HG02798 (cell line): Measurements from ENCODE around the gene ZNRF4.

Experiments used
- ATAC-seq: cut with Tn5 transposase; IDR thresholded peaks from one replicate; pipeline ENCODE4 v1.9.1; 2021; ENCODE audit warnings: mild to moderate bottlenecking; ENCODE audit not compliant: unreplicated experiment, poor library complexity

ZNRF4 gene

GRCh38 chr19:5439452-5439851 lies 15.8 kb upstream of the ZNRF4 start:
- no peak for ATAC-seq

GRCh38 chr19:5440299-5440698 lies 14.9 kb upstream of the ZNRF4 start:
- no peak for ATAC-seq

DNA sequence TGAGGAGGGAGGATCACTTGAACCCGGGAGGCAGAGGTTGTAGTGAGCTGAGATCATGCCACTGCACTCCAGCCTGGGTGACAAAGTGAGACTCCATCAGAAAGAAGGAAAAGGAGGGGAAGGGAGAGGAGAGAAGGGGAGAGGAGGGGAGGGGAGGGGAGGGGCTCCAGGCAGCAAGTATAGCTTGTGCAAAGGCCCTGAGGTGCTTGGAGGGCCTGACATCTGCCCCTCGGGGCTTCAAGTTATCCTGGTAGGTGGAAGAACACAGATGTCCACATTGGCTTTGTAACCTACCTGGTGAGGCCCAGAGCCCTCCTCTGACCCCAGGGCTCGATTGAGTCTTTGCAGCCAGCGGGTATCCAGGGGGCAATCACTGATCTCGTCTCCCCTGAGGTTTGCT lies 11.5 kb upstream of the ZNRF4 start:
- no peak for ATAC-seq

DNA sequence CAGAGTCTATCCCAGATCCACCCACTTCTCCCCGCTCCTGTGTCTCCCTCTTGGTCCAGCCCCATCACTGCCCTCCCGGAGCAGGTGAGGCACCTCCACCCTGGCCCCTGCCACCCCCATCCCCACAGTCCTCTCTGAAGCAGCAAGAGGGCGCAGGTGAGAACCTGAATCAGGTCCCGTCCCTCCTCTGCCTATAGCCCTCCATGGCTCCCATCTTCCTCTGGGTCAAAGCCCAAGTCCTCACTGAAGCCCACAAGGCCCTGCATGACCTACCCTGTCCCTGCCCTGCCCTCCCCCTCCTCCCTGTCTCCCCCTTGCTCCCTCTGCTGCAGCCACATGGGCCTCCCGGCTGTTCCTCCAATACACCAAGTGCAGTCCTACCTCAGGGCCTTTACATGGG lies 10.8 kb upstream of the ZNRF4 start:
- no peak for ATAC-seq

GRCh38 chr19:5445071-5445470 lies 10.1 kb upstream of the ZNRF4 start:
- ATAC-seq, result no peak

DNA sequence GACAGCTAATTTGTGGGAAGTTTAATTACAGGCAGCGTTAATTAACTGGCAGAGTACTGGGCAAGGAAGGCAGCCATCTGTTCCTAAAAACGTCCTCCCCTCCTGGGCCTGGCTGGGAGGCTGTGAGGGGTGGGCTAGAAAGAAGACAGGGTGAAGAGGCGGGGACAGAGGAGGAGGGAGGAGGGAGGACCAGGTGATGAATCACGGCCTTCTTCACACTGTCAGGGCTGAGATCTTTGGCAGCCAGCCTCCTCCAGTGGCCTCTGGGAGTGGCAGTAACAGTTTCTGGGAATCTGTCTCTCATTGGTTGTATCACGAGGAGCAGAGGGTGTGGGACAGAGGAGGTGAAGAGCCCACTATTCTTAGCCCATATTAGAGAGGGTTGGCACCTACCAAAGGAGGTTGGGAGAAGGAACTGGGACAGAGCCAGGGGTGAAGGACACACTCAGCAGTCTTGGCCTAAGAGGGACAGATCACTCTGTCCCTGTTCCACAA lies 9.6 kb upstream of the ZNRF4 start:
- no peak for ATAC-seq

DNA sequence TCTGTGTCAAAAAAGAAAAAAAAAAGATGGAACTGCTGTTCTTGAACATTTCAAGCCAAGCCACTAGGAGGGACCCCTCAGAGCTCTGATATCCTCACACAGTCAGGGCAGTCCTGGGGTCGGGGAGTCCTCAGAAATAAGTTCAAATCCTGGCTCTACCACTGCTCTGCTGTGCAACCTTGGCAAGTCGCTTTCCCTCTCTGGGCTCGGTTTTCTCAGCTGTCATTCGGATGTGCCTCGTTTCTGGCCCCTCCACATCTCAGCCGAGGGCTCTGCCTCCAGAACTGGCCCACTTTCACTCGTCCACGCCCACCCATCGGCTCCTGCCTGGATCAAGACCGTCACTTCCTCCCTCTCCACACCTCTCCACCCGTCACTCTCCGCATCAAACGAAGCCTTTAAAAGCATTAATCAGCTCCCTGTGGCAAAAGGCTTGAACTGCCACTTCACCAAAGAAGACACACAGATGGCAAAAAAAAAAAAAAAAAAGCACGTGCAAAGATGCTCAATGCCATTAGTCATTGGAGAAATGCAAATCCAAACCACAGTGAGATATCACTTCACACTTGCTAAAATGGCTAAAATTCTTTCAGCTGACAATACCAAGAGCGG lies 7.4 kb upstream of the ZNRF4 start:
- no peak for ATAC-seq

DNA sequence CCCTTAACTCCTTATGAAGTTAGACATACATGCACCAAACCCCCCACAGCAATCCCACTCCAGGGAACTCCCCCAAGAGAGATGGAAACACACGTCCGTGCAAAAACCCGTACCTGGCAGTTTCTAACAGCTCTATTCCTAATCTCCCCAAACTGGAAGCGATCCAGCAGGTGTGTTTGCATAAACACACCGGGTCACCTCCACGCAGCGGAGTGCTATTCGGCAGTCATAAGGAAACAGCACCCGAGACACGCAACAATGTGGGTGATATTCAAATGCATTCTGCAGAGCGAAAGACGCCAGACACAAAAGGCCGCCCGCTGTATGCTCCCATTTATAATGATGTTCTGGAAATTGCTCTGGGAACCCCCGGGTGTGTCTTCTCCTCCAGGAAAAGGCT lies 6.8 kb upstream of the ZNRF4 start:
- ATAC-seq, result no peak

DNA sequence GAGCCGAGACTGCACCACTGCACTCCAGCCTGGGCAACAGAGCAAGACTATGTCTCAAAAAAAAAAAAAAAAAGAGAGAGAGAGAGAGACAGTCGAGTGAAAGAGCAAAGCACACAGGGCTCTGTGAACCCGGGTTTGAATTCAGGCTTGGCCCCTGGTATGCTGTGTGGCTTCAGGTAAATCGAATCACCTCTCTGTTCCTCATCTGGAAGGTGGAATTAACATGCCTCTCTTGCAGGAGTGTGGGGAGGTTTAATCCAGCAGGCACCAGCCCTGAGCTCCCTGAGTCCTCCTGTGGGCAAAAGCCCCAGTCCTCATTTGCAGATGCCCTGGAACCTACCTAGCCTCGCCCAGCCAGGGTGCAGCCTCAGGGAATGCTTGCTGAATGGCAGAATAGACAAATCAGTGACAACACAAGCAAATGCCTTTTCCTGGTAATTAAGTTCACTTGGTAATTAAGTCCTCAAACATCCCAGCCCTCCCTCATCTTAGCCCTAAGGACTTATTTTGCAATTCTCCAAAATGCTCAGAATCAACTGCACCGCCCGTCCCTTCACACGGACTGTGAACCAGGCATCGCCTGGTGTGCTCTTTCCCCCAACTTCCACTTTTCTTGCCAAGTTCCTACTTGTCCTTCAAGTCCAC lies 4.6 kb upstream of the ZNRF4 start:
- ATAC-seq, result no peak

GRCh38 chr19:5451494-5451893 lies 3.7 kb upstream of the ZNRF4 start:
- no peak for ATAC-seq

DNA sequence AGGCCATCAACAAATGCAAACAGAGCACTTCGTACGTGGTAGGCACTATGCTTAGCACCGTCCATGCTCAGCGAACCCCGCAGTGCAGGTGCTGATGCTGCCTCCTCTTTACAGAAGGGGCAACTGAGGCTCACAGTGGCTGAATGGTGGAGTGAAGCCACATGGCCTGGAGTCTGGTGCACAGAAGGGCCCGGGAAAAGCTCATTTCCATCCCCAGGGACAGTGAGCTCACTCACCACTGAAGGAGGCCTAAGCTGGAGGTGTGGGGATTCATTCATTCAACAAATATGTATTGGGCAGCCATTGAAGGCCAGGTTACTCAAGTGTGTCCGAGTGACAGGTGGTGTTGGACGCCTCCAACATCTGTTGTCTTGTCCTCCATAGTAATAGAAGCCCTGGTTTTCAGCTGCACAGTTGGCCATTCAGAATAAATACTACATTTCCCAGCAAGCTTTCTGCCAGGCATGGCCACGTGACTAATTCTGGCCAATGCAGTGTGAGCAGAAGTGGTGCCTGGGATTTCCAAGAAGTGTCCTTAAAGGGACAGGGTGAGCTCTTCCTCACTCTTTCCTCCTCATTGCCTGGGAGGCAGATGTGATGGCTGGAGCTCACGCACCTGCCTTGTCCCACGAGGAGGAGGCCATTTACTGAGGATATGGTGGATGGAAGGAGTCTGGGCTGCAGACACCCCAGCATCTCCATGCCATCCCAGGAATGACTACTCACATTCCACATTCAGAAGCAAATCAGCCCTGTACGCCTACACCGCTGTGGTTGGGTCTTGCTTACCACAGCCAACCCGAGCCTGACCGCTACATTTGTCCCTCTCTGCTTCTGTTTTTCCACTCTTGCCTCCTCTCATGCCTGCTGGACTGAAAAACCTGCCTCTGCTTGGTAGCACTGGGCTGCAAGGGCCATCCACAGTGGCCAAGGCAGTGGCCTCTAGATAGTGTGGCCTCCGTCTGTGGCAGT lies 2.3 kb upstream of the ZNRF4 start:
- no peak for ATAC-seq

DNA sequence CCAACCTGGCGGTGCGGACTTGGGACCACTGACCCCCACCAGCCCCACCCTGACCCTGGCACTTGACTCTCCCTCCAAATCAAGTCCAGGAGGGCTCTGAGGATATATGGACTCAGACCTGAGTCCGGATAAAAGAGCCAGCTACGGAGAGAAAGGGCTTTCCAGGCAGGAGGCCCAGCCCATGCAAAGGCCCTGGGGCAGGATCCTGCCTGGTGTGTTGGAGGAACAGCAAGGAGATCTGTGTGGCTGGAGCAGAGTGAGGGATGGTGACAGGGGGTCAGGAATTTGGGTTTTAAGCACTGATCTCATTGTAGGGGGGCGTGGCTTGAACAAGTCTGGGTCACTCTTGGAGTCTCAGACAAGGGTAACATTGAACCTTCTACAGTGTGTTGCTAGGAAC lies 474 bp upstream of the ZNRF4 start:
- ATAC-seq, result no peak

DNA sequence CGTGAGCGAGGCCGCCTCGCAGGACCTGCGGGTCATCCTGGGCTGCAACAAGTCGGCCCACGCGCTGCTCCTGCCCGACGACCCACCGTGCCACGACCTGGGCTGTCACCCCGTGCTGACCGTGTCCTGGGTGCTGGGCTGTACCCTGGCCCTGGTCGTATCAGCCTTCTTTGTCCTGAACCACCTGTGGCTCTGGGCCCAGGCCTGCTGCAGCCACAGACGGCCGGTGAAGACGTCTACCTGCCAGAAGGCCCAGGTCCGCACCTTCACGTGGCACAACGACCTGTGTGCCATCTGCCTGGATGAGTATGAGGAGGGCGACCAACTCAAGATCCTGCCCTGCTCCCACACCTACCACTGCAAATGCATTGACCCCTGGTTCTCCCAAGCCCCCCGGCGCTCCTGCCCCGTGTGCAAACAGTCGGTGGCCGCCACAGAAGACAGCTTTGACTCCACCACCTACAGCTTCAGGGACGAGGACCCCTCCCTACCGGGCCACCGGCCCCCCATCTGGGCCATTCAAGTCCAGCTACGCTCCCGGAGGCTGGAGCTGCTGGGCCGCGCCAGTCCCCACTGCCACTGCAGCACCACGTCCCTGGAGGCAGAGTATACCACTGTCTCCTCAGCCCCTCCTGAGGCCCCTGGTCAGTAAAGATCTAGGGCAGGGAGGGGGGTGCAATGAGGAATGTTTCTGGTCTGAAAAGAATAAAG lies 1.1 kb downstream of the ZNRF4 start:
- ATAC-seq, result no peak

DNA sequence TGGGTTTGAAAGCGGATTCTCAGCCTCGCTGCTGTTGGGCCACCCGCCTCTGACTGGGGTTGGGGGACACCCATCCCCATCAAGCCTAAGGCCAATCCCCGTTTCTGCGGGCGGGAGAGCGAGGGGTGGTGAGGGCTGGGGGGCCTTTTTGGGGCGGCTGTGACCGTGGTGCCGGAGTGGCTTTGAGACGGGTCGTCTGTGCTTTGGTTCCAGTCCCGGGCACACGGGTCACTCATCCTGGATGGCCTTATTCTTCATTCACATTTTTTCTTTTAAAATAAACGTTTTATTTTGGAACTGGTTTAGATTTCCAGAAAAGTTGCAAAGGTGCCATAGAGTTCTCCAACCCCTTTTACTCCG lies 1.6 kb downstream of the ZNRF4 start:
- ATAC-seq, result no peak

GRCh38 chr19:5457709-5458108 lies 2.5 kb downstream of the ZNRF4 start:
- ATAC-seq, result no peak

- ATAC-seq, result no peak
Observed at GRCh38 chr19:5458420-5458819, 3.2 kb downstream of the ZNRF4 start.

DNA sequence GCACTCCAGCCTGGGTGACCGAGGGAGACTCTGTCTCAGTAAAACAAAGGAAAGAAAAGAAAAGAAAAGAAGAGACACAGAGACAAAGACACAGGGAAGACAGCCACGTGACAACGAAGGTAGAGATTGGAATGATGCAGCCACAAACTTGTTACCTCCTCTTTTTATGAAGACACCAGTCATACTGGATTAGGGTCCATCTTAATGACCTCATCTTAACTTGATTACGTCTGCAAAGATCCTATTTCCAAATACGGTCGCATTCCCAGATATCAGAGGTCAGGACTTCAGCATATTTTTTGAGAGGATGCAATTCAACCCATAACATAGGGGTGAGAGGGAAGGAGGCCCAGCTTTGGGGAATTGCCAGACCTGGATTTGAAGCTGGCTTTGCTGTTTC lies 4.1 kb downstream of the ZNRF4 start:
- ATAC-seq, result no peak

- no peak for ATAC-seq
Observed at GRCh38 chr19:5460748-5461147, 5.5 kb downstream of the ZNRF4 start.

DNA sequence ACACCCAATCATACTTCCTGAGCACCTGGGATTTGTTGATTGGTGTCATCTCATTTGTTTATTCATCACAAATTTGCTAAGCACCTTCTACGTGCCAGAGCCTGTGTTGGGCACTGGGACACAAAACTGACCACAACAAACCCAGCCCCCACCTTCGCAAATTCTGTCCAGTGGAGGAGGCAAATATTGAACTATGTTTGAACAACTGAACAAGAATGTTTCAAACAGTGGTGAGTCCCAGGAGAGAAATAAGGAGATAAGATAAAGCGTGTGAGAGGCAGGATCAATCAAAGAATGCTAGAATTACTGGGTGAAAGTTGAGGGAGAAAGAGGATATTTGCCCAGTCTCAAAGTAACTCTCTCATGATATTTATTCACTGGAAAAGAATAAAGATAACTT lies 8.7 kb downstream of the ZNRF4 start:
- no peak for ATAC-seq

GRCh38 chr19:5466072-5466471 lies 10.9 kb downstream of the ZNRF4 start:
- no peak for ATAC-seq
